HUES64 (cell line): ENCODE results near the gene BEND6.
A peak's percentile ranks its signal among the peaks of the same experiment; 100 is the strongest.
"Not testable (repeated sequence)": the region's sequence is repeated elsewhere in the genome, so short reads cannot be mapped to it uniquely, and the experiment has no call there.

Source experiments
- H3K27ac ChIP-seq: 2 replicates; pipeline ENCODE4 v1.7.0; 2013; ENCODE audit warnings: low read depth, low read length, inconsistent platforms
- H3K27me3 ChIP-seq: 2 replicates; pipeline ENCODE4 v1.6.1; 2013; ENCODE audit warnings: mild to moderate bottlenecking, low read length; ENCODE audit not compliant: insufficient read depth
- H3K36me3 ChIP-seq: 2 replicates; pipeline ENCODE4 v1.6.1; 2013; ENCODE audit warnings: mild to moderate bottlenecking, low read length; ENCODE audit not compliant: insufficient read depth
- H3K4me1 ChIP-seq: 2 replicates; pipeline ENCODE4 v1.6.1; 2013; ENCODE audit warnings: mild to moderate bottlenecking, low read length, moderate library complexity; ENCODE audit not compliant: insufficient read depth
- H3K4me3 ChIP-seq: 2 replicates; pipeline ENCODE4 v1.5.1; 2013; ENCODE audit warnings: mild to moderate bottlenecking, low read length, moderate library complexity
- H3K9ac ChIP-seq: 2 replicates; pipeline ENCODE4 v1.6.1; 2013; ENCODE audit warnings: mild to moderate bottlenecking, low read depth, low read length
- H3K9me3 ChIP-seq: 2 replicates; pipeline ENCODE4 v1.6.1; 2013; ENCODE audit warnings: low read depth, low read length; ENCODE audit not compliant: insufficient read depth
- WGBS: fragments of 150-250, 120-280 bp; methylation state at CpG from one replicate; pipeline ENCODE4 v1.1.7; 2013; ENCODE audit warnings: missing lambda C conversion rate; 5-methylcytosine and 5-hydroxymethylcytosine counted together

Gene BEND6

DNA sequence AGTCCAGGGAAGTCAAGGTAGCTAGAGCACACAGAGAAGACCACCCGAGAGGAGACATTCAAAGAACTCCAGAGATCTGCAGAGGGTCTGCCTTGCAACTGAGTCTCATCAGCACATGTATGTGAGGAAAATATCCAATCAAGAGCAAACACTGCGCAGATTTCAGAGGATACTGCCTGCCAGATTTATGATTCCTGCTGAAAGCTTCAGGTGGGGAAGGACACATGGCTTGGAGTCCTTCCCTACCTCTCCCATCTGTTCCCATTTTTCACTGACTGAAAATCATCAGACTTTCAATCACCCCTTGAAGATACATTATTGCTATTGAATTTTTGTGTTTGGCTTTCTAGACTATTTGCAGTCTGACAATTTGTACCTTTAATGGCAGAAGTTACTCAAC, 84.0 kb downstream of the BEND6 start:
- WGBS = 94% methylated on average over 2 of the region's 2 CpGs
- no peaks in the 10 kb centered on the region for H3K36me3 ChIP-seq
- 0 out of 2 replicates have a peak, but pooled peaks cover 2% of the 10 kb centered on the region for H3K27me3 ChIP-seq
- H3K9ac ChIP-seq = no peak overlapping the region
- H3K4me3 ChIP-seq = no peak overlapping the region
- no peaks in the 10 kb centered on the region for H3K4me1 ChIP-seq
- H3K27ac ChIP-seq = no peak overlapping the region
- H3K9me3 ChIP-seq = no peaks in the 10 kb centered on the region

DNA sequence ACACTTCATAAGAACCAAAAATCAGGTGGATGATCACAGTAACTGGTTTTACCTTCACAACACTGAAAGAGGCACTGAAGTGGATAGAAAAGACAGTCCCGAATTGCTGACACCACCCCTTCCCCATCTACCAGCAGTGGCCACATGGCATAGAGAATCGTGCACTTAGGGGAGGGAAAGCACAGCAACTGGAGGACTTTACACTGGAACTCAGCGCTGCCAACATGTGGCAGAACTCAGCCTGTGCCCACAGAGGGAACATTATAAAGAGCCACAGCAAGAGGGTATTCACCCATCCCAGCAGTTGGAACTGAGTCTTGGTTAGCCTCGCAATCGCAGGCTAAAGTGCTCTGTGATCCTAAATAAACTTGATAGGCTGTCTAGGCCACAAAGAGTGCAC, 85.1 kb downstream of the BEND6 start:
- 81% methylated on average over 5 of the region's 5 CpGs for WGBS
- 0 out of 2 replicates have a peak, but pooled peaks cover 2% of the 10 kb centered on the region for H3K27me3 ChIP-seq
- H3K4me1 ChIP-seq = no peaks in the 10 kb centered on the region
- no peak overlapping the region for H3K4me3 ChIP-seq
- no peak overlapping the region for H3K9ac ChIP-seq
- no peak overlapping the region for H3K27ac ChIP-seq
- H3K9me3 ChIP-seq = no peaks in the 10 kb centered on the region
- no peaks in the 10 kb centered on the region for H3K36me3 ChIP-seq

DNA sequence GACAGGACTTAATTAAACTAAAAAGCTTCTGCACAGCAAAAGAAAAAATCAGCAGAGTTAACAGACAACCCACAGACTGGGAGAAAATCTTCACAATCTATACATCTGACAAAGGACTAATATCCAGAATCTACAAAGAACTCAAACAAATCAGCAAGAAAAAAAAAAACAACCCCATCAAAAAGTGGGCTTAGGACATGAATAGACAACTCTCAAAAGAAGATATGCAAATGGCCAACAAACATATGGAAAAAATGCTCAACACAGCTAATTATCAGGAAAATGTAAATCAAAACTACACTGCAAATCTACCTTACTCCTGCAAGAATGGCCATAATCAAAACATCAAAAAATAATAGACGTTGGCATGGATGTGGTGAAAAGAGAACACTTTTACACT, 89.2 kb downstream of the BEND6 start:
- not testable (repeated sequence) for H3K9ac ChIP-seq, H3K9me3 ChIP-seq, H3K27me3 ChIP-seq, H3K27ac ChIP-seq, H3K36me3 ChIP-seq, H3K4me3 ChIP-seq
- WGBS = no CpG with 5 or more reads among the region's 1 CpG
- H3K4me1 ChIP-seq = peaks cover 14% of the 10 kb centered on the region; the same call in 1 of the 2 replicates

DNA sequence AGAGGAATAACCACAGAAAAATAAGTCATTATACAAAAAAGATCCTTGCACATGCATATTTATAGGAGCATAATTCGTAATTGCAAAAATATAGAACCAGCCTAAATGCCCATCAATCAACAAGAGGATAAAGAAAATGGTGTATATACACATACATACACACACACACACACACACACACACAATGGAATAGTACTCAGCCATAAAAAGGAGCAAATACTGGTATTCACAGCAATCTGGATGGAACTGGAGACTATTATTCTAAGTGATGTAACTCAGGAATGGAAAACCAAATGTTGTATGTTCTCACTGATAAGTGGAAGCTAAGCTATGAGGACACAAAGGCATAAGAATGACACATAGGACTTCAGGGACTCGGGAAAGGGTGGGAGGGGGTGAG, 89.7 kb downstream of the BEND6 start:
- WGBS = 100% methylated on average over 1 of the region's 2 CpGs
- no peak overlapping the region for H3K27ac ChIP-seq
- H3K27me3 ChIP-seq = 0 out of 2 replicates have a peak, but pooled peaks cover 2% of the 10 kb centered on the region
- H3K4me1 ChIP-seq = peaks cover 14% of the 10 kb centered on the region; the same call in 1 of the 2 replicates
- no peaks in the 10 kb centered on the region for H3K9me3 ChIP-seq
- peaks cover 13% of the 10 kb centered on the region for H3K36me3 ChIP-seq
- H3K4me3 ChIP-seq = no peak overlapping the region
- H3K9ac ChIP-seq = no peak overlapping the region

DNA sequence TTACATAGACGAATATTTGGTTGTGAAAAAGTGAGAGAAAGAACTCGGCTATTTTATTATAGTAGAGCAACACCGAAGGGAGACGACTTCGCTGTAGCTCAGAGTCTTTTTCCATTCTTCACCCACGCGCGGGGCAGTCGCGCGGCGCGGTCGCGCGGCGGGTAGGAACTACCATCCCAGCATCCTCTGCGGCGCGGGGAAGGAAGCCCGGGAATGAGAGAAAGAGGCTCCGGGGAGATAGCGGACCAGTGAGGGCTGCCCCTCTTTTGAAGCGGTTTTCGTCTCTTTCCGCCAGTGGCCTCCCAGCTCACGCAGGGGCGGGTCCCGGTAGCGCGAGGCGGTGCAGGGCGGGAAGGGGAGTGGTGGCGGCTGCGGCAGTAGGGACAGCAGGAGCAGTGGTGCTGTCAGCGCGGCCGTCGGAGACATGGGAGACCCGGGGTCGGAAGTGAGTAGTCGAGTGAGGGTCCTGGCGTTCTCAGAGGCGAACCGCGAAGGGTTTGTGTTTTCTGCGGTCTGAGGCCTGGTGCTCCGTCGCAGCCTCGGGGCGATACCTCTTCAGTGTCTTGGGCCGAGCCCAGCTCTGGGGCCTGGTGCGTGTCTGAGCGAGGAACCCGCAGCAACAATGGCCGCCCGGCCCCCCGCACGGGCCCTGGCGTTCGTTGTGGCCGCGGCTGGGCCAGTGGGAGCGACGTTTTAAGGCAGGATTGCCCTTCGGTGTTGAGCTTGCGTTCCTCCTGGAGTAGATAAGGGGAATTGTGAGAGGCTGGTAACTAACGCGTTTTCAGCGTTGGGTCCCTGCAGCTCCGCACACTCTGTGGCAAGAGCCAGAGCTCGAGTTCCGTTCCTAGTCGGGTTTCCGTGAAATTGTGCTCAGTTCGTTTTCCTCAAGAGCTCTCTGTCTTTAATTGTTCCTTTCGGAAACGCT, 91.7 kb downstream of the BEND6 start, which contains the start of gene KIAA1586:
Gene KIAA1586, plus strand, starts transcription at position 362 of the 925 bp plus-strand sequence. Its CDS starts 63 bp downstream, at position 425.
- H3K4me3 ChIP-seq = peak within 1 kb of the TSS; percentile 74
- not testable (repeated sequence) for H3K27me3 ChIP-seq, H3K9me3 ChIP-seq
- peak within 1 kb of the TSS; percentile 81 for H3K27ac ChIP-seq
- peaks cover 28% of the 10 kb centered on the region for H3K36me3 ChIP-seq
- peak within 1 kb of the TSS; percentile 87 for H3K9ac ChIP-seq
- peaks cover 14% of the 10 kb centered on the region; the same call in 1 of the 2 replicates for H3K4me1 ChIP-seq
- WGBS = under 1% methylated on average over 41 of the region's 78 CpGs

DNA sequence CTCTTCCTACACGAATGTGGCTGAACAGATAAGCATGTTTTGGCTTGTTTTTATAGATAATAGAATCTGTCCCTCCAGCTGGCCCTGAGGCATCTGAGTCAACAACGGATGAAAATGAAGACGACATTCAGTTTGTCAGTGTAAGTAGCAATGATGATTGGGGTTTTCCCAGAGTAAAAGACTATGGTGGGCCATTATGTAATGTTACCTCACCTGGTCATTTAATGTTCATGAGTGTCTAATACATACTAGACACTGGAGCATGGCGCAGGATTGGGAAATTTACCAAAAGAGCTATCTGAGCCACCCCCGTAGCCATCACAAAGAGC, 92.3 kb downstream of the BEND6 start:
- H3K9ac ChIP-seq, H3K4me3 ChIP-seq, H3K27ac ChIP-seq, H3K27me3 ChIP-seq, H3K9me3 ChIP-seq: not testable (repeated sequence)
- Histone ChIP-seq H3K36me3 (peaks cover 35% of the 10 kb centered on the region), H3K4me1 (peaks cover 14% of the 10 kb centered on the region; the same call in 1 of the 2 replicates)
- WGBS = no CpG with 5 or more reads among the region's 5 CpGs

DNA sequence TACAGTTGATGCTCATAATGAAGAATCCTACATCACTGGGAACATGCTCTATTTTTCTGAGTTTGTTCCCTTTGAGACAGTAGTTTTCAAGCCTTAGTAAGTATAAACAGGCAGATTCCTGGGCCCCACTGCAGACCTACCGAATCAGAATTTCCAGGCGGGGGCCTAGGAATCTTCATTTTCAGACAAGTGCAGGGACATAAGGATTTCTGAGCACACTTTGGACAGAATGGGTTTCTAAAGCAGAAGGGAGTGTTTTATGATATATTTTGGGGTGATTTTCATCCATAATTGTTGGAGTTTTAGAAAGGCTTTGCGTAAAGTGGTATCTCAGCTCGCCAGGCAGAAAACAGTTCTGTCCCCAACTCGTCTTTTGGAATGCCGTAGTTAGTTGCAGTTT, 93.0 kb downstream of the BEND6 start:
- not testable (repeated sequence) for H3K27ac ChIP-seq, H3K9me3 ChIP-seq, H3K27me3 ChIP-seq, H3K9ac ChIP-seq
- Histone ChIP-seq H3K4me3 (peak overlapping the region; percentile 29; the same call in 1 of the 2 replicates), H3K36me3 (peaks cover 41% of the 10 kb centered on the region), H3K4me1 (peaks cover 14% of the 10 kb centered on the region; the same call in 1 of the 2 replicates)
- 64% methylated on average over 6 of the region's 6 CpGs for WGBS

DNA sequence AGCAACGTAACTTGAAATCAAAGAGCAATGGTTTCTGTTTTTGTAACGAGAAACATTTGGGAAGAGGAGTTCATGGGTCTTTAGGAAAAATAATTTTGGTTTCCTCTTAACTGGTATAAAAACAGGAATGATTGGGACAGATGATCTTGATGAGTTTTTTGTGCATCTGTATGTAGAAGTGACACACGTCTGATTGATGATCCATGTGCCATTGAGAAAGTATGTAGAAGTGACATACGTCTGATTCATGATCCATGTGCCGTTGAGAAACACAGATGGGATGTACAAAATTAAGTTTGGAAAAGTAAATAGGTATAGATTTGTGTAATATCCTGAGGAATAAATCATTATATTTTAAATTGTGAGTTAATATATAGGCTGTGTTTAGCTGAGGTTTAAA, 93.7 kb downstream of the BEND6 start:
- Histone ChIP-seq H3K9me3 (no peaks in the 10 kb centered on the region), H3K27me3 (no peaks in the 10 kb centered on the region), H3K27ac (no peak overlapping the region), H3K9ac (no peak overlapping the region), H3K4me3 (peak overlapping the region; percentile 29; the same call in 1 of the 2 replicates), H3K36me3 (peaks cover 48% of the 10 kb centered on the region), H3K4me1 (peaks cover 14% of the 10 kb centered on the region; the same call in 1 of the 2 replicates)
- WGBS = 90% methylated on average over 5 of the region's 5 CpGs

DNA sequence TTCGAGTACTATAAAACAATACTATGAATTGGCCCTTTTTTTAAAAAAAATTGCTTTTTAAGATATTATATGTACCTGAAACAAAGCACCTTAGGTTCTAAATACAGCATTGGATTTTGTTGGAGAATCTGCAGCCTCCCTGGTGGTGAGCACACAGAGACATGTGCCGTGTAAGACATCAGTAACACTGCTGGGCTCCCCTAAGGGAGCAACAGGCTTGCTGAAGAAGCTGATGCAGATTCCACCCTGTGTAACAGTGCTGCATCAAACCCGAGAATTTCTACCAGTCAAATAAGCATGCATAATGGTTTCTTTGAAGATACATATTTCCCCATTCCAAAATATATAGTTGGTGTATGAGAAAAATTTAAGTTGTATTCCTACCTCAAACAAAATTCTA, 108.9 kb downstream of the BEND6 start:
- no peaks in the 10 kb centered on the region for H3K4me1 ChIP-seq
- H3K9me3 ChIP-seq = no peaks in the 10 kb centered on the region
- H3K27ac ChIP-seq = no peak overlapping the region
- H3K27me3 ChIP-seq = no peaks in the 10 kb centered on the region
- no peak overlapping the region for H3K9ac ChIP-seq
- WGBS = 93% methylated on average over 2 of the region's 3 CpGs
- H3K4me3 ChIP-seq = no peak overlapping the region
- H3K36me3 ChIP-seq = peaks cover 16% of the 10 kb centered on the region

DNA sequence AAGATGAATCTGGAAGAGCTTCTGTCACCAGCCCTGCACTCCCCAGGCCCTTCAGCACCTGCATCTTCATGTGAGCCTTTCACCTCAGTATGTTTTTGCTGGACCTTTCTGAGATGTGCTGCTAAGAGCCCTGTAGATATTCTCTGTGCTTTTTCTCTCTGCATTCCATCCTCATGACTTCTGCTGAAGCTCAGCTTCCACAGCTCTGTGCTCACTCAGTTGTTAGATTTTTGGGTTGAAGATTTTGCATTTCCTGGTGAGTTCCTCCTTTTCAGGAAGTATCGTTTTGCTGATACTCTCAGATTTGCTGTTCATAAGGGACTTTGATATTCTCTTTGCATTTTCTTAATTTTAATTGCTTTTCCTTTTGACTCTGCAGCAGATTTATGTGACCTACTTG, 109.9 kb downstream of the BEND6 start:
- 100% methylated on average over 1 of the region's 1 CpG for WGBS
- H3K4me3 ChIP-seq = no peak overlapping the region
- no peak overlapping the region for H3K27ac ChIP-seq

DNA sequence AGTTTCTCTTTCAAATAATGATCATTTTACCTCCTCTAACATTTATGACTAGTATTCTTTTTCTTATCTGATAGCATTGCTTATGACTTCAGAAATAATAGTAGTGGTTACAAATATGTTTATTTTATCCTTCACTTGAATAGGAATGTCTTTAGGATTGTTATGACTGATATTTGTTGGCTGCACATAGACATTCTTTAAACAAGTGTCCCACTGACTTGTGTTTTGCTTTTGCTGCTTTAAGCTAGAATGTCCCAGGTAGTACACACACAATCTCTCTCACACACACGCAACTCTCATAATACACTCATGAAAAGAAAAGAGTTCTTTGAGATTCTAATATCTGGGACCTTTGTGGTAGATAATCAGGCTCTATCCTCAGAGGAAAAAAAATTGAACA, 113.2 kb downstream of the BEND6 start:
- Histone ChIP-seq H3K4me3 (no peak overlapping the region), H3K27ac (no peak overlapping the region), H3K9ac (no peak overlapping the region), H3K9me3 (no peaks in the 10 kb centered on the region), H3K4me1 (peaks cover 25% of the 10 kb centered on the region), H3K27me3 (peaks cover 14% of the 10 kb centered on the region; the same call in 1 of the 2 replicates), H3K36me3 (no peaks in the 10 kb centered on the region; the same call in 1 of the 2 replicates)
- 100% methylated on average over 1 of the region's 1 CpG for WGBS

More for the DNA sequence above, 109.9 kb downstream of the BEND6 start:
- Histone ChIP-seq H3K9ac (no peak overlapping the region), H3K27me3 (no peaks in the 10 kb centered on the region), H3K4me1 (peaks cover 9% of the 10 kb centered on the region; the same call in 1 of the 2 replicates), H3K36me3 (peaks cover 12% of the 10 kb centered on the region), H3K9me3 (no peaks in the 10 kb centered on the region)
